Left kidney (tissue), 2 donors: Measurements from ENCODE around the gene TNS3. TPM values are rescaled to one million over a fixed set of nuclear protein-coding genes. Genes with fewer than 3 reads are reported as not detected.
A peak's percentile ranks its signal among the peaks of the same experiment; 100 is the strongest.

Source experiments
- DNase-seq: peaks from one replicate; pipeline ENCODE4 v3.0.0-alpha.2; 2013
- polyA plus RNA-seq: library from polyadenylated mRNA; unstranded; fragments of 120-200 nt; gene quantifications from one replicate; pipeline ENCODE4 v1.2.1, GENCODE V29; 2013; ENCODE audit not compliant: insufficient read length

The TNS3 gene
- polyA plus RNA-seq, 1 donor = 87.4 TPM

GRCh38 chr7:47384755-47385535 is 197.0 kb downstream of the TNS3 start:
- no peak for DNase-seq

GRCh38 chr7:47383696-47384445 is 198.0 kb downstream of the TNS3 start:
- DNase-seq = no peak

- no peak for DNase-seq
Observed at GRCh38 chr7:47383072-47383471, 198.8 kb downstream of the TNS3 start.

GRCh38 chr7:47382200-47382599 is 199.7 kb downstream of the TNS3 start:
- no peak for DNase-seq

- no peak for DNase-seq
Observed at GRCh38 chr7:47381134-47381495, 200.8 kb downstream of the TNS3 start.

- DNase-seq = no peak
Observed at GRCh38 chr7:47380325-47381133, 201.4 kb downstream of the TNS3 start.

- DNase-seq = no peak
Observed at GRCh38 chr7:47379629-47380324, 202.1 kb downstream of the TNS3 start.

GRCh38 chr7:47378728-47379395 is 203.0 kb downstream of the TNS3 start:
- DNase-seq = no peak

- DNase-seq = no peak
Observed at GRCh38 chr7:47377741-47378140, 204.2 kb downstream of the TNS3 start.

GRCh38 chr7:47376991-47377616 is 204.8 kb downstream of the TNS3 start:
- DNase-seq = no peak

- DNase-seq = no peak
Observed at GRCh38 chr7:47375121-47375938, 206.6 kb downstream of the TNS3 start.

- DNase-seq = no peak
Observed at GRCh38 chr7:47374538-47374937, 207.4 kb downstream of the TNS3 start.

GRCh38 chr7:47373871-47374451 is 207.9 kb downstream of the TNS3 start:
- DNase-seq = no peak

GRCh38 chr7:47371733-47372368 is 210.1 kb downstream of the TNS3 start:
- peak; percentile 79 for DNase-seq

GRCh38 chr7:47371317-47371716 is 210.6 kb downstream of the TNS3 start:
- DNase-seq = no peak

GRCh38 chr7:47370461-47371042 is 211.4 kb downstream of the TNS3 start:
- DNase-seq = no peak

- no peak for DNase-seq
Observed at GRCh38 chr7:47369736-47370135, 212.2 kb downstream of the TNS3 start.

GRCh38 chr7:47368190-47368812 is 213.6 kb downstream of the TNS3 start:
- no peak for DNase-seq
